Esophagus squamous epithelium (tissue), 5 donors: ENCODE results near the gene HPCAL1. TPM values are rescaled to one million over a fixed set of nuclear protein-coding genes. Genes with fewer than 3 reads are reported as not detected.

Experiments
- DNase-seq: peaks from one replicate; lab custom pipeline; 2025; lab: John Stamatoyannopoulos, UW
- H3K27ac ChIP-seq, 4 donors: fragments of 200-600 bp; sonication (generic); one replicate each; pipeline ENCODE4 v1.5.1; 2016 to 2019; ENCODE audit warnings: mild to moderate bottlenecking in 1 of 4
- H3K27me3 ChIP-seq, 4 donors: fragments of 200-600 bp; sonication (generic); 1 replicate in 3 of 4; 2 replicates in 1 of 4; pipeline versions ENCODE4 v1.5.1 to v1.6.0; 2017 to 2021; ENCODE audit warnings: antibody characterized with exemption in 1 of 4
- H3K36me3 ChIP-seq, 3 donors: fragments of 200-600 bp; sonication (generic); one replicate each; pipeline ENCODE4 v1.5.1; 2016 to 2019
- H3K4me1 ChIP-seq, 3 donors: fragments of 200-600 bp; sonication (generic); one replicate each; pipeline ENCODE4 v1.5.1; 2017 to 2019
- H3K4me3 ChIP-seq, 4 donors: fragments of 200-600 bp; sonication (generic); 1 replicate in 3 of 4; 2 replicates in 1 of 4; pipeline ENCODE4 v1.5.1; 2016 to 2019; ENCODE audit warnings: mild to moderate bottlenecking in 2 of 4, moderate library complexity in 1 of 4
- H3K9me3 ChIP-seq, 3 donors: fragments of 200-600 bp; sonication (generic); one replicate each; pipeline ENCODE4 v1.5.1; 2016 to 2019
- POLR2A ChIP-seq, 4 donors: fragments of 450-650 bp; IDR thresholded peaks; one replicate each; pipeline ENCODE4 v1.6.1; 2017; ENCODE audit warnings: antibody characterized with exemption in 4 of 4, mild to moderate bottlenecking in 4 of 4, moderate library complexity in 3 of 4
- WGBS, 2 donors: methylation state at CpG; one replicate each; pipeline ENCODE4 v1.1.5; 2018; 5-methylcytosine and 5-hydroxymethylcytosine counted together
- intact Hi-C: fragments of 100-400 bp; cut with DNase I; formaldehyde crosslinking; loops from one replicate; pipeline ENCODE4 v1.15.0; 2022
- total RNA-seq, 4 donors: library from RNA; depleted of rRNA; stranded (reverse); fragments of >200 nt; gene quantifications; one replicate each; pipeline ENCODE4 v1.1.0, GENCODE V29; 2016
- TF ChIP-seq, protein P1 (sequence below), 6 experiments: fragments of 450-650 bp in 4 of 6; fragments of 200-600 bp in 2 of 6; sonication (generic) in 2 of 6; IDR thresholded peaks; one replicate each; pipeline ENCODE4 v1.5.1; 2016 to 2019; ENCODE audit warnings: antibody characterized with exemption in 6 of 6, mild to moderate bottlenecking in 4 of 6, moderate library complexity in 4 of 6
- donor health status: DM: yes; HTN: yes; CAD: no.

The HPCAL1 gene
- total RNA-seq, 4 donors from 2014 or later: 13.2 to 26.4 (median 20.5) TPM

DNA sequence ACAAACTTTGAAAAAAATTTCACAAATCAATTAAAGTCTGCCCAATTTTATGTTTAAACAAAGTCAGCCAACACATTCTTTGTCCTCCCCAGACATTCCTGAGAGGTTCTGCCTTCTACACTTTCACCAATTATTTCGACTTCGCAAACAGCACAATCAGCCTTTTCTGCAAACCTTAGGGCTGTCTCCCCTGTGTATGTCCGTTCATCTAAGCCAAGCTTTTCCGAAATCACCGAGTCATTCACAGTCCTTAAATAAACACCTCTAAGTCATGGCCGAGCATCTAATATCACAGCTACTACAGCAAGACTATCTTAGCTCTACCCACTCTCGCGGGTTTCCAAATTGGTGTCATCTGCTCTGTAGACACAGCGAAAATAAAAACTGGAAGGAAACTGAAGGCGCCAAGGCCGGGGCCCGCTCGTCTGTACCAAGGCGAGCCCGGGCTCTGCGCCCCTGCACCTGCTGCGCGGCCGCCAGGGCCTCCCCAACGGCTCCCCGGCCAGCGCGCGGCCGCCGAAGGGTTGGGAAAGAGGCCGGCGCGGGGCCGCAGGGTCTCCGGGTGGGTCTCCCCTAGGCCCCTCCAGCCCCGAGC lies 144.7 kb downstream of the HPCAL1 start:
- peak overlapping the region; percentile 39 to 79 (median 68) for H3K4me3 ChIP-seq
- 10 to 11% methylated on average over 6 to 31 of the region's 32 CpGs for WGBS, 2 donors
- TF ChIP-seq, protein P1, sequence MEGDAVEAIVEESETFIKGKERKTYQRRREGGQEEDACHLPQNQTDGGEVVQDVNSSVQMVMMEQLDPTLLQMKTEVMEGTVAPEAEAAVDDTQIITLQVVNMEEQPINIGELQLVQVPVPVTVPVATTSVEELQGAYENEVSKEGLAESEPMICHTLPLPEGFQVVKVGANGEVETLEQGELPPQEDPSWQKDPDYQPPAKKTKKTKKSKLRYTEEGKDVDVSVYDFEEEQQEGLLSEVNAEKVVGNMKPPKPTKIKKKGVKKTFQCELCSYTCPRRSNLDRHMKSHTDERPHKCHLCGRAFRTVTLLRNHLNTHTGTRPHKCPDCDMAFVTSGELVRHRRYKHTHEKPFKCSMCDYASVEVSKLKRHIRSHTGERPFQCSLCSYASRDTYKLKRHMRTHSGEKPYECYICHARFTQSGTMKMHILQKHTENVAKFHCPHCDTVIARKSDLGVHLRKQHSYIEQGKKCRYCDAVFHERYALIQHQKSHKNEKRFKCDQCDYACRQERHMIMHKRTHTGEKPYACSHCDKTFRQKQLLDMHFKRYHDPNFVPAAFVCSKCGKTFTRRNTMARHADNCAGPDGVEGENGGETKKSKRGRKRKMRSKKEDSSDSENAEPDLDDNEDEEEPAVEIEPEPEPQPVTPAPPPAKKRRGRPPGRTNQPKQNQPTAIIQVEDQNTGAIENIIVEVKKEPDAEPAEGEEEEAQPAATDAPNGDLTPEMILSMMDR (IDR thresholded peaks at IDR 0.05): peak in 2 of 6 experiments; percentile 21 to 22
- TF ChIP-seq POLR2A (IDR thresholded peaks at IDR 0.05): peak in 1 of 4 donors; percentile 12
- intact Hi-C loops: no loop called here
- H3K36me3 ChIP-seq: peaks cover 0 to 27% (median 8%) of the 10 kb centered on the region in 3 donors
- H3K9me3 ChIP-seq: no peaks in the 10 kb centered on the region
- no peak for DNase-seq
- H3K27ac ChIP-seq: peak overlapping the region; percentile 62 to 96 (median 86)
- H3K27me3 ChIP-seq: peaks cover 0 to 6% (median 0%) of the 10 kb centered on the region in 4 donors
- H3K4me1 ChIP-seq: peaks cover 18 to 66% (median 19%) of the 10 kb centered on the region in 3 donors

DNA sequence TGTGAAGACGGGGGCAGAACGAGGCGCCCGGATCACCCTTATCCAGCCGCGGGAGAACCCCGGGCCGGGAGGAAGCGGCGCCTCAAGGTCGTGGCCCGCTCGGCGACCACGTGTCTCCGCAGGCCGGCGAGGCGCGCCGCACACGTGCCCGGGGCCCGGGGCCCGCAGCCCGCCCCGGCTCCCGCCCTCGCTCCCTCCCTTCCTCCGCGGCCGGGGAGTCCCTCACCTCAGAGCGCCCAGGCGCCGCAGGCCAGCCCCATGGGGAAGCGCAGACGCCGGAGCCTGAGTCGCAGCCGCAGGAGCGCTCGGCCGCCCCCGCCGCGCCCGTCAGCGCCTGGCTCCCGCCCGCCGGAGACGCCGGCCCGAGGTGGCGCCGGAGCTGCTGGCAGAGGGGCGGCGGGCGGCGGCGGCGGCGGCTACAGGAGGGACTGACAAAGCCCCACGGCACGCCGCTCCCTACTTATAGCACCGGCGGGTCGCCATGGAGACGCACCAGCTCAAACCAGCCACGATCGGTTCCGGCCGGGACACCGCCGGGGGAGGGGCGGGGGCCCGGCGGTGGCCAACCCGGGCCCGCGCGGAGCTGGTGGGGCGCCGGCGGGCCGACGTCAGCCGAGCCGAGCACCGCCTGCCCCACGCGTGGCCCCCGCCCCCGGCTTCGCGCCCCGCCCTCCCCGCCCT lies 145.3 kb downstream of the HPCAL1 start, which contains the start of gene ODC1:
Gene ODC1 (minus strand): TSS at position 433 of the 681 bp plus-strand sequence. CDS start 3,295 bp downstream, outside the sequence.
- H3K27me3 ChIP-seq: peaks cover 0 to 6% (median 0%) of the 10 kb centered on the region in 4 donors
- peak; percentile 89 for DNase-seq
- TF ChIP-seq, protein P1 (IDR thresholded peaks at IDR 0.05): no peak
- peak in 2 of 4 donors; percentile 48 to 52 for TF ChIP-seq POLR2A (IDR thresholded peaks at IDR 0.05)
- 0% methylated on average over 16 of the region's 99 CpGs; no CpG with 5 or more reads in 1 of the 2 donors for WGBS, 2 donors
- peak within 1 kb of the TSS; percentile 82 to 96 (median 92) for H3K27ac ChIP-seq
- peak within 1 kb of the TSS; percentile 43 to 79 (median 68) for H3K4me3 ChIP-seq
- peaks cover 0 to 20% (median 6%) of the 10 kb centered on the region in 3 donors for H3K36me3 ChIP-seq
- H3K4me1 ChIP-seq: peaks cover 19 to 72% (median 22%) of the 10 kb centered on the region in 3 donors
- H3K9me3 ChIP-seq: no peaks in the 10 kb centered on the region
- intact Hi-C loops: no loop called here

DNA sequence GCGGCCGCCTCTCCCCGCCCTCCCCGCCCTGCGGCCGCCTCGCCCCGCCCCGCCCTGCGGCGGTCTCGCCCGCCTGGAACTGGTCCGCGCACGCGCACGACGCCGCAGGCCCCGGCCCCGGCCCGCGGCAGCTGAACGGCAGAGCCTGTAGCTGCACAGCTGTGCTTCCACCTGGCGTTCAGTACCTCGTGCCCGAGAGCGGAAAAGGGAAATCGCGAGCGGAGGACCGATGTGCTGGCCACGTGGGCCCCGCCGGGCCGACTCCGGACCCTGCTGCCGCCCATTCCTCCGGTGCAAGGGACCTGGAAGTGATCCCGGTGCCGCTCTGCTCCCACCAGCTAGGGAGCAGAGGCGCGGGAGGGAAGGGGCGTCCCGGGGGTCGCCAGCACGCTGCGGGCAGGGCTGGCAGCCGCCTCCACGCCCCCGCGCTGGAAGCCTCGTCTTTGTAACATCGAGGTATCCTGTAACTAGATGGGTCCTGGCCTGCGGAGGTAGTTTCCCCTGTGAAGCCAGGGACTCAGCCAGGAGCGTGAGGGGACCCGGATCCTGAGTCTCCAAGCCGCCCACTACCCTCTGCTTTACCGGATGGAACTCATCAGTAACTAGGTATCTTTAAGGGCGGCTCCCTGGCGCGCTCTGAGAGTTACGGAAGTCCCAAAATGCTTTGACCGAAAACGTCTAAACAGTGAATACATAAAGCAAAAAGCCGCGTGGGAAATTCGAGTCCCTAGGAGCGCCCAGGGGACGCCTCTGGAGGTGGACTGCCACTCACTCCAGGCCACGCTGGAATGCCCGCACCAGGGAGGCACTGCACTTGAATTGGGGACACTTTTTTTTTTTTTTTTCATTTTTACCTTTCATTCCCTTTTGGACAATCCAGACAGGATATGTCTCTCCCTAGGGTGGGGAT lies 146.1 kb downstream of the HPCAL1 start:
- TF ChIP-seq, protein P1 (IDR thresholded peaks at IDR 0.05): peak in 3 of 6 experiments; percentile 17 to 31 (median 21)
- TF ChIP-seq POLR2A (IDR thresholded peaks at IDR 0.05): peak in 2 of 4 donors; percentile 34 to 52
- Histone ChIP-seq H3K4me3 (peak overlapping the region; percentile 43 to 79 (median 68)), H3K4me1 (peaks cover 20 to 80% (median 26%) of the 10 kb centered on the region in 3 donors), H3K9me3 (no peaks in the 10 kb centered on the region), H3K36me3 (peaks cover 0 to 12% (median 0%) of the 10 kb centered on the region in 3 donors), H3K27ac (peak overlapping the region; percentile 82 to 96 (median 92)), H3K27me3 (peaks cover 0 to 6% (median 0%) of the 10 kb centered on the region in 4 donors)
- intact Hi-C loops: no loop called here
- DNase-seq: peak; percentile 57
- 22 to 29% methylated on average over 24 to 32 of the region's 73 CpGs for WGBS, 2 donors

DNA sequence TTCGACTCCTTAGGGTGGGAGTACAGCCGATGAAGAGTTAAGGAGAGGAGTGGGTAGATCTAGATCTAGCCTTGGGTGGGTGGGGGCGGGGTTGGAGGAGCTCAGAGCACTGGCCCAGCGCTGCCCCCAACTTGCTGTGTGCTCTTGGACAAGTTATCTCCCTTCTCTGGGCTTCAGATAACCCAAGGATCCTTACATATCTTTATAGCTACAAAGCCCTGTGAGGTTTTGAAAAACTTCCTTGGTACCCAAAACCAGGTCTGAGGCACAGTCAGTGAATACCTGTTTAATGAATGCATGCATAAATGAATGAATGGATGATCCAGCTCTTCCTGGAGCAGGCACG lies 146.8 kb downstream of the HPCAL1 start:
- intact Hi-C loops: no loop called here
- TF ChIP-seq, protein P1 (IDR thresholded peaks at IDR 0.05): no peak
- no peak for TF ChIP-seq POLR2A (IDR thresholded peaks at IDR 0.05)
- Histone ChIP-seq H3K4me3 (peak overlapping the region in 3 of 4 donors; percentile 65 to 79 (median 70)), H3K27ac (peak overlapping the region in 2 of 4 donors; percentile 82 to 90), H3K9me3 (no peaks in the 10 kb centered on the region), H3K27me3 (peaks cover 0 to 6% (median 0%) of the 10 kb centered on the region in 4 donors), H3K36me3 (peaks cover 0 to 6% (median 0%) of the 10 kb centered on the region in 3 donors), H3K4me1 (peaks cover 26 to 85% (median 31%) of the 10 kb centered on the region in 3 donors)
- 59 to 77% methylated on average over 2 to 4 of the region's 5 CpGs for WGBS, 2 donors
- no peak for DNase-seq
